ENCODE results near the gene ARHGAP27. TPM values are rescaled to one million over a fixed set of nuclear protein-coding genes. Genes with fewer than 3 reads are reported as not detected.
"Not testable (repeated sequence)": the region's sequence is repeated elsewhere in the genome, so short reads cannot be mapped to it uniquely, and the experiment has no call there.

ARHGAP27 gene
- total RNA-seq, 1 donor from 2014 or later, result 30.4 TPM

- no peak for ATAC-seq (ENCODE audit: poor library complexity)
- intact Hi-C loops (cut with DNase I), result no loop called here
- no peak for DNase-seq
Measured at GRCh38 chr17:45355087-45355486, 77.6 kb downstream of the ARHGAP27 start.

GRCh38 chr17:45353043-45353442 is 79.6 kb downstream of the ARHGAP27 start:
- ATAC-seq (ENCODE audit: poor library complexity) (no peak), DNase-seq (no peak)
- intact Hi-C loops (cut with DNase I), result no loop called here

GRCh38 chr17:45351831-45352230 is 80.8 kb downstream of the ARHGAP27 start:
- DNase-seq (no peak), ATAC-seq (ENCODE audit: poor library complexity) (no peak)
- intact Hi-C loops (cut with DNase I), result no loop called here

GRCh38 chr17:45347444-45347843 is 85.2 kb downstream of the ARHGAP27 start:
- DNase-seq, result no peak
- ATAC-seq (ENCODE audit: poor library complexity), result no peak
- intact Hi-C loops (cut with DNase I), result no loop called here

- intact Hi-C loops (cut with DNase I), result no loop called here
- DNase-seq, result no peak
Measured at GRCh38 chr17:45346216-45347015, 86.3 kb downstream of the ARHGAP27 start.

GRCh38 chr17:45345554-45346215 is 87.0 kb downstream of the ARHGAP27 start:
- intact Hi-C loops (cut with DNase I), result no loop called here
- DNase-seq, result no peak
- peak; percentile 76 for ATAC-seq (ENCODE audit: poor library complexity)

More at GRCh38 chr17:45346216-45347015, 86.3 kb downstream of the ARHGAP27 start:
- ATAC-seq (ENCODE audit: poor library complexity), result peak; percentile 53

GRCh38 chr17:45345246-45345553 is 87.5 kb downstream of the ARHGAP27 start:
- intact Hi-C loops (cut with DNase I), result no loop called here
- ATAC-seq (ENCODE audit: poor library complexity) (no peak), DNase-seq (peak; percentile 60)

GRCh38 chr17:45343967-45344664 is 88.6 kb downstream of the ARHGAP27 start:
- ATAC-seq (ENCODE audit: poor library complexity); DNase-seq: not testable (repeated sequence)

More at GRCh38 chr17:45343967-45344664, 88.6 kb downstream of the ARHGAP27 start:
- intact Hi-C loops (cut with DNase I), result not testable (repeated sequence)

Other genes starting within 250 kb of the ARHGAP27 start
- gene FMNL1, start 211.0 kb downstream of the ARHGAP27 start, total RNA-seq, result 12.0 TPM
- not detected for gene SPATA32, start 170.8 kb downstream of the ARHGAP27 start, total RNA-seq
- gene MAP3K14, start 115.8 kb downstream of the ARHGAP27 start, total RNA-seq, result 12.2 TPM
- gene PLEKHM1, start 57.9 kb upstream of the ARHGAP27 start, total RNA-seq, result 23.2 TPM